ENCODE results near the gene ERN2.
"Not testable (repeated sequence)": the region's sequence is repeated elsewhere in the genome, so short reads cannot be mapped to it uniquely, and the experiment has no call there.

Gene ERN2

GRCh38 chr16:23712976-23713375, at the start of gene ERN2:
ERN2 (minus strand) TSS chr16:23713222; CDS start chr16:23713187, 35 bp downstream.
- no peak for DNase-seq (ENCODE audit: low spot score)

- no peak for DNase-seq (ENCODE audit: low spot score)
Measured at GRCh38 chr16:23757937-23758619, 45.1 kb upstream of the ERN2 start.

GRCh38 chr16:23757116-23757515, 44.1 kb upstream of the ERN2 start:
- no peak for DNase-seq (ENCODE audit: low spot score)

GRCh38 chr16:23755484-23755809, 42.4 kb upstream of the ERN2 start:
- DNase-seq (ENCODE audit: low spot score), result no peak

GRCh38 chr16:23754594-23755483, 41.8 kb upstream of the ERN2 start, which contains the start of gene CHP2:
CHP2 (plus strand) TSS chr16:23755026; CDS start chr16:23755050, 24 bp downstream.
- no peak for DNase-seq (ENCODE audit: low spot score)

- no peak for DNase-seq (ENCODE audit: low spot score)
Measured at GRCh38 chr16:23753908-23754593, 41.0 kb upstream of the ERN2 start.

GRCh38 chr16:23751053-23751452, 38.0 kb upstream of the ERN2 start:
- not testable (repeated sequence) for DNase-seq (ENCODE audit: low spot score)

GRCh38 chr16:23748630-23749029, 35.6 kb upstream of the ERN2 start:
- no peak for DNase-seq (ENCODE audit: low spot score)

GRCh38 chr16:23745263-23745662, 32.2 kb upstream of the ERN2 start:
- no peak for DNase-seq (ENCODE audit: low spot score)

- DNase-seq (ENCODE audit: low spot score), result no peak
Measured at GRCh38 chr16:23742766-23743165, 29.7 kb upstream of the ERN2 start.

GRCh38 chr16:23741675-23742303, 28.8 kb upstream of the ERN2 start:
- DNase-seq (ENCODE audit: low spot score), result no peak

GRCh38 chr16:23739516-23739915, 26.5 kb upstream of the ERN2 start:
- DNase-seq (ENCODE audit: low spot score), result no peak

GRCh38 chr16:23737423-23738028, 24.5 kb upstream of the ERN2 start:
- DNase-seq (ENCODE audit: low spot score), result not testable (repeated sequence)

GRCh38 chr16:23734176-23734893, 21.3 kb upstream of the ERN2 start:
- no peak for DNase-seq (ENCODE audit: low spot score)

GRCh38 chr16:23729503-23730424, 16.7 kb upstream of the ERN2 start:
- no peak for DNase-seq (ENCODE audit: low spot score)

GRCh38 chr16:23728112-23728477, 15.1 kb upstream of the ERN2 start:
- DNase-seq (ENCODE audit: low spot score), result no peak

GRCh38 chr16:23726710-23727109, 13.7 kb upstream of the ERN2 start:
- DNase-seq (ENCODE audit: low spot score), result no peak

GRCh38 chr16:23724785-23725131, 11.7 kb upstream of the ERN2 start:
- no peak for DNase-seq (ENCODE audit: low spot score)

GRCh38 chr16:23724096-23724784, 11.2 kb upstream of the ERN2 start:
- DNase-seq (ENCODE audit: low spot score), result no peak

Data from cerebellar cortex (tissue), 1 donor.